Immature natural killer cell (primary cell): ENCODE data around the gene NLRP1. TPM values are rescaled to one million over a fixed set of nuclear protein-coding genes. Genes with fewer than 3 reads are reported as not detected.
A peak's percentile ranks its signal among the peaks of the same experiment; 100 is the strongest.

Source experiments
- DNase-seq, 3 donors: peaks; one replicate each; pipeline ENCODE4 v3.0.0; 2022; ENCODE audit warnings: mixed read lengths in 1 of 3
- H3K27ac Mint-ChIP-seq, 6 donors: one replicate each; pipeline ENCODE4 v1.8.0; 2020; ENCODE audit warnings: mixed read lengths in 6 of 6, mild to moderate bottlenecking in 5 of 6, inconsistent platforms in 4 of 6, moderate library complexity in 3 of 6
- H3K27me3 Mint-ChIP-seq, 3 donors: one replicate each; pipeline ENCODE4 v1.8.0; 2020 to 2021; ENCODE audit warnings: low read depth in 3 of 3, mild to moderate bottlenecking in 3 of 3, mixed read lengths in 3 of 3, moderate library complexity in 3 of 3, inconsistent platforms in 1 of 3
- H3K36me3 Mint-ChIP-seq, 3 donors: one replicate each; pipeline ENCODE4 v1.8.0; 2020; ENCODE audit warnings: mixed read lengths in 3 of 3, inconsistent platforms in 2 of 3, mild to moderate bottlenecking in 2 of 3
- H3K4me1 Mint-ChIP-seq, 2 donors: one replicate each; pipeline ENCODE4 v1.8.0; 2020; ENCODE audit warnings: inconsistent platforms in 2 of 2, mild to moderate bottlenecking in 2 of 2, mixed read lengths in 2 of 2, moderate library complexity in 1 of 2
- H3K4me3 Mint-ChIP-seq, 5 donors: one replicate each; pipeline ENCODE4 v1.8.0; 2020; ENCODE audit warnings: mild to moderate bottlenecking in 5 of 5, mixed read lengths in 5 of 5, inconsistent platforms in 3 of 5, moderate library complexity in 3 of 5
- H3K9me3 Mint-ChIP-seq, 6 donors: one replicate each; pipeline ENCODE4 v1.8.0; 2020; ENCODE audit warnings: mild to moderate bottlenecking in 6 of 6, mixed read lengths in 6 of 6, inconsistent platforms in 4 of 6, moderate library complexity in 3 of 6
- polyA plus RNA-seq, 3 donors: library from polyadenylated mRNA; unstranded; fragments of 300-500 nt; fragmentation: Illumina TruSeq; gene quantifications; one replicate each; pipeline ENCODE4 v1.2.3, GENCODE V29; 2021

Gene NLRP1
- polyA plus RNA-seq: 10 to 100 TPM in 2 of 3 donors, 1 to 10 TPM in 1; 7.9 to 31.7 (median 10.5) TPM

- peaks cover 2 to 7% (median 4%) of the 10 kb centered on the region in 3 donors for H3K27me3 Mint-ChIP-seq
- H3K9me3 Mint-ChIP-seq: no peaks in the 10 kb centered on the region
These were observed at the start of gene NLRP1 for GRCh38 chr17:5584383-5585286. Gene NLRP1 (minus strand): TSS chr17:5584509. CDS start chr17:5583957, 552 bp downstream.

GRCh38 chr17:5631958-5632590 is 47.8 kb upstream of the NLRP1 start:
- Mint-ChIP-seq H3K27me3 (peaks cover 0 to 2% (median 0%) of the 10 kb centered on the region in 3 donors), H3K9me3 (no peaks in the 10 kb centered on the region), H3K4me3 (no peak overlapping the region), H3K27ac (no peak overlapping the region), H3K4me1 (no peaks in the 10 kb centered on the region), H3K36me3 (no peaks in the 10 kb centered on the region)
- DNase-seq: no peak

More at GRCh38 chr17:5584383-5585286, at the start of gene NLRP1:
- peak; percentile 90 to 91 (median 91) for DNase-seq
- Mint-ChIP-seq H3K27ac (peak within 1 kb of the TSS; percentile 92 to 99 (median 96)), H3K36me3 (peaks cover 6 to 17% (median 7%) of the 10 kb centered on the region in 3 donors), H3K4me3 (peak within 1 kb of the TSS; percentile 93 to 99 (median 97)), H3K4me1 (peaks cover 63 to 69% of the 10 kb centered on the region in 2 donors)

DNA sequence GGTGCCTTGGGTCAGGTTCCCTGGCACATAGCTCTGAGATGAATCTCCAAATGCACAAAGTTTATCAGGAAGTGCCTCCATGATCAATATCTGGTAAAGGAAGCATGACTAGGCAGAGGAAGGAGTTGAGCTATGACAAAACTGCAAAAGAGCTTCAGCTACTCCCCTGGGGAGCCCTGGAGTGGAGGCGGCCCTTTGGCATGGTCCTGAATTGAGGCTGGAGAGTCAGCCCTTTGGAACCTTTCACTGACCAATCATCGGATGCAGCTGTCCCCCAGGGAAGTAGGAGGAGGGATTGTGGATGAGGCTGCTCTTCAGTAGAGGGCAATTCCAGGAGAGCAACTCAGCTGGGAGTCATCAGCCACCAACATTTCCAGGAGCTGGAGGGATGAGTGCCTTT is 46.1 kb upstream of the NLRP1 start:
- H3K36me3 Mint-ChIP-seq: no peaks in the 10 kb centered on the region
- H3K9me3 Mint-ChIP-seq: no peaks in the 10 kb centered on the region
- no peaks in the 10 kb centered on the region for H3K4me1 Mint-ChIP-seq
- no peak overlapping the region for H3K27ac Mint-ChIP-seq
- peaks cover 0 to 3% (median 0%) of the 10 kb centered on the region in 3 donors for H3K27me3 Mint-ChIP-seq
- DNase-seq: no peak
- no peak overlapping the region for H3K4me3 Mint-ChIP-seq

- H3K27me3 Mint-ChIP-seq: peaks cover 0 to 3% (median 0%) of the 10 kb centered on the region in 3 donors
- H3K27ac Mint-ChIP-seq: no peak overlapping the region
- H3K36me3 Mint-ChIP-seq: no peaks in the 10 kb centered on the region
- no peak for DNase-seq
- no peaks in the 10 kb centered on the region for H3K9me3 Mint-ChIP-seq
- H3K4me1 Mint-ChIP-seq: no peaks in the 10 kb centered on the region
- H3K4me3 Mint-ChIP-seq: no peak overlapping the region
These were observed 44.8 kb upstream of the NLRP1 start for GRCh38 chr17:5629128-5629527.

DNA sequence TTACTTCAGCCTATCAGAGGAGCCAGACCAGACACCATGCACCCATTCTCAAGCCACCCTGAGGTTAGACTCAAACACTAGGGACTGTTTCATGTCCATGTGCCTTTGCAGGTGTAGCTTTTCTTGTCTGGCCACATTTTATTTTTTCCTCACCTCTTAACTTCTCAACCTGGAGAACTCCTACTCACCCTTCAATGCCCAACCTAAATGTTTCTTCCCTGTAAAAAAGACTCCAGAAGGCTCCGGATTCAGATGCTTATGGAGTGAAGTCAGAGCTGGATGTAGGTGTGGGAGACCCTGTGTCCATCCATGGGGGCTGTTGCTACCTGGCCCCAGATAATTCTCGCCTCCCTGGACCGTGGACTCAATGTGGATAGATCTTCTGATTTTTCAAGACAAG is 44.0 kb upstream of the NLRP1 start:
- H3K4me3 Mint-ChIP-seq: no peak overlapping the region
- H3K36me3 Mint-ChIP-seq: no peaks in the 10 kb centered on the region
- H3K27ac Mint-ChIP-seq: no peak overlapping the region
- H3K4me1 Mint-ChIP-seq: no peaks in the 10 kb centered on the region
- no peak for DNase-seq
- H3K9me3 Mint-ChIP-seq: no peaks in the 10 kb centered on the region
- H3K27me3 Mint-ChIP-seq: peaks cover 0 to 3% (median 0%) of the 10 kb centered on the region in 3 donors

GRCh38 chr17:5624211-5624610 is 39.9 kb upstream of the NLRP1 start:
- no peaks in the 10 kb centered on the region for H3K4me1 Mint-ChIP-seq

GRCh38 chr17:5621729-5622128 is 37.4 kb upstream of the NLRP1 start:
- Mint-ChIP-seq H3K27ac (no peak overlapping the region), H3K36me3 (no peaks in the 10 kb centered on the region), H3K27me3 (peaks cover 2 to 7% (median 5%) of the 10 kb centered on the region in 3 donors), H3K4me1 (no peaks in the 10 kb centered on the region), H3K9me3 (no peaks in the 10 kb centered on the region), H3K4me3 (no peak overlapping the region)
- DNase-seq: no peak

More at GRCh38 chr17:5624211-5624610, 39.9 kb upstream of the NLRP1 start:
- peaks cover 0 to 7% (median 5%) of the 10 kb centered on the region in 3 donors for H3K27me3 Mint-ChIP-seq
- no peak overlapping the region for H3K4me3 Mint-ChIP-seq
- H3K36me3 Mint-ChIP-seq: no peaks in the 10 kb centered on the region
- DNase-seq: no peak
- H3K27ac Mint-ChIP-seq: no peak overlapping the region
- no peaks in the 10 kb centered on the region for H3K9me3 Mint-ChIP-seq

GRCh38 chr17:5621026-5621425 is 36.7 kb upstream of the NLRP1 start:
- no peaks in the 10 kb centered on the region for H3K36me3 Mint-ChIP-seq
- no peaks in the 10 kb centered on the region for H3K9me3 Mint-ChIP-seq
- no peak overlapping the region for H3K4me3 Mint-ChIP-seq
- DNase-seq: no peak
- no peak overlapping the region for H3K27ac Mint-ChIP-seq
- peaks cover 2 to 7% (median 4%) of the 10 kb centered on the region in 3 donors for H3K27me3 Mint-ChIP-seq
- no peaks in the 10 kb centered on the region for H3K4me1 Mint-ChIP-seq

- Mint-ChIP-seq H3K27ac (no peak overlapping the region), H3K4me1 (no peaks in the 10 kb centered on the region), H3K4me3 (no peak overlapping the region), H3K9me3 (no peaks in the 10 kb centered on the region), H3K36me3 (no peaks in the 10 kb centered on the region), H3K27me3 (peaks cover 2 to 7% (median 4%) of the 10 kb centered on the region in 3 donors)
- no peak for DNase-seq
These were observed 34.9 kb upstream of the NLRP1 start for GRCh38 chr17:5619088-5619740.

- H3K36me3 Mint-ChIP-seq: no peaks in the 10 kb centered on the region
- H3K9me3 Mint-ChIP-seq: no peaks in the 10 kb centered on the region
- peaks cover 2 to 7% (median 4%) of the 10 kb centered on the region in 3 donors for H3K27me3 Mint-ChIP-seq
- H3K4me3 Mint-ChIP-seq: no peak overlapping the region
- no peak overlapping the region for H3K27ac Mint-ChIP-seq
- DNase-seq: no peak
- no peaks in the 10 kb centered on the region for H3K4me1 Mint-ChIP-seq
These were observed 34.2 kb upstream of the NLRP1 start for GRCh38 chr17:5618476-5618875.

DNA sequence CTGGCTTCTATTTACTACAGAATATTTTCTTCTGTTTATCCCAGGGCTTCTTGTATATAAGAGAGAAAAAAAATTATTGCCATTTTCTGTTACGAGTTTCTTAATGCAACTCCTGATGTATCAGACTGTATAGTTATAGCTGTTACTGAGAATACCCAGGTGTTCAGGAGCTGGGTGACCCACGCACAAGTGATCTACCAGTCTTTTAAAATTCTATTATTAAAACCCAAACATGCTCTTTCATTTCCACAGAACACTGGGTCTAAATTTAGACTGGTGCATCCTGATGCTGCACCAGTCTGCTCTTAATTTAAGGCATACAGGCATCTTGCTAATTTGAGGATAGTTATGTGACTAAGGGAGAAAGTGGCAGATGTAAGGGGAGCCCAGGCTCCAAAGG is 31.2 kb upstream of the NLRP1 start:
- Mint-ChIP-seq H3K4me3 (no peak overlapping the region), H3K9me3 (no peaks in the 10 kb centered on the region), H3K27ac (no peak overlapping the region), H3K4me1 (no peaks in the 10 kb centered on the region), H3K36me3 (no peaks in the 10 kb centered on the region), H3K27me3 (peaks cover 2 to 6% (median 4%) of the 10 kb centered on the region in 3 donors)
- DNase-seq: no peak

- Mint-ChIP-seq H3K4me1 (no peaks in the 10 kb centered on the region), H3K27ac (no peak overlapping the region), H3K9me3 (no peaks in the 10 kb centered on the region), H3K27me3 (peaks cover 0 to 8% (median 4%) of the 10 kb centered on the region in 3 donors), H3K36me3 (no peaks in the 10 kb centered on the region), H3K4me3 (no peak overlapping the region)
- no peak for DNase-seq
These were observed 26.6 kb upstream of the NLRP1 start for GRCh38 chr17:5610956-5611355.

DNA sequence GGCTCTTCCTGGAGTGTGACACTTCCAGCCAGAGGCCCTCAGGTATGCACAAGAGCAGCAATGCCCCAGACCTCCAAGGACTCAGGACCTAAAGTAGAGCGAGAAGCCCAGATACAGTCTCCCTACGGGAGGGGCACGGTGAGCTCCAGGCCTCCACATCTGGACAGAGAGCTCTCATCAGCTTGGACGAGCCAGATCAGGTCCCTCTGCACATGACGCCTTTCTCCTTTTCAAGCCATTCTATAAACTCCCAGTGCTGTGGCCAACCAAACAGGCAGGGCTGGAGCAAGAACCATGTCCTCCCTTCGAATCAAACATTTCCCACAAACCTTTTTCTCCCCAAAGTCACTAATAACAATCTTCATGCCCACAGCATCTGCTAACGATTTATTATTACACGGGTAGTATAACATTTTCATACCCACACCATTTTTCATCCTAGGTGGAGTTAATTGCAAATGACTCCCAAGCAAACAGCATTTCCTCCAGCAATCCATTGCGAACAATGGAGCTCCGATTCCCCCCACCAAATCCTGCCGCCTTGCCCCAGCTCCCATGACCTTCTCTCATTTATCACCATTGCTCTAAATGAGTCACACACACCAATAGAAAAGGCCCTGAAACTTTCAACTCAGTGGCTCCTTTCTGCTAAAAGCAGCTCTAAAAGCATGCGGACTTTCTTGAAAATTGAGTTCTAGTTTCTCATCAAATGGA is 24.2 kb upstream of the NLRP1 start:
- Mint-ChIP-seq H3K27ac (no peak overlapping the region), H3K4me3 (no peak overlapping the region), H3K4me1 (no peaks in the 10 kb centered on the region), H3K9me3 (no peaks in the 10 kb centered on the region), H3K27me3 (peaks cover 0 to 8% (median 6%) of the 10 kb centered on the region in 3 donors), H3K36me3 (no peaks in the 10 kb centered on the region)
- no peak for DNase-seq
